Measurements from ENCODE around the gene TRAF2. TPM values are rescaled to one million over a fixed set of nuclear protein-coding genes. Genes with fewer than 3 reads are reported as not detected.

The TRAF2 gene
- total RNA-seq, 3 donors from 2014 or later = 3.4 to 8.9 (median 8.5) TPM

- Histone ChIP-seq H3K9me3 (no peaks in the 10 kb centered on the region), H3K36me3 (peaks cover 6% of the 10 kb centered on the region), H3K27me3 (no peaks in the 10 kb centered on the region), H3K4me3 (no peak overlapping the region), H3K4me1 (peaks cover 8 to 17% of the 10 kb centered on the region in 2 donors), H3K27ac (no peak overlapping the region)
- no peak for DNase-seq (ENCODE audit: low spot score in 2 of 2)
- intact Hi-C loops (cut with DNase I; ENCODE audit: low total_unique reads) = no loop called here
- no peak for TF ChIP-seq POLR2A (IDR thresholded peaks at IDR 0.05)
- no peak for TF ChIP-seq POLR2AphosphoS5 (IDR thresholded peaks at IDR 0.05)
- no peak for TF ChIP-seq CTCF (IDR thresholded peaks at IDR 0.05)
These were observed 60.1 kb downstream of the TRAF2 start for GRCh38 chr9:136946228-136947027.

GRCh38 chr9:136947028-136947891 is 60.9 kb downstream of the TRAF2 start:
- no peak for TF ChIP-seq POLR2AphosphoS5 (IDR thresholded peaks at IDR 0.05)
- no peak overlapping the region for H3K4me3 ChIP-seq
- peaks cover 8 to 17% of the 10 kb centered on the region in 2 donors for H3K4me1 ChIP-seq
- no peaks in the 10 kb centered on the region for H3K36me3 ChIP-seq
- intact Hi-C loops (cut with DNase I; ENCODE audit: low total_unique reads) = no loop called here
- H3K27me3 ChIP-seq = no peaks in the 10 kb centered on the region
- no peak for DNase-seq (ENCODE audit: low spot score in 2 of 2)
- H3K27ac ChIP-seq = no peak overlapping the region
- H3K9me3 ChIP-seq = no peaks in the 10 kb centered on the region

GRCh38 chr9:136947955-136948510 is 61.7 kb downstream of the TRAF2 start:
- intact Hi-C loops (cut with DNase I; ENCODE audit: low total_unique reads) = no loop called here
- TF ChIP-seq CTCF (IDR thresholded peaks at IDR 0.05) = peak in 1 of 3 donors; percentile 21
- TF ChIP-seq POLR2AphosphoS5 (IDR thresholded peaks at IDR 0.05) = no peak
- TF ChIP-seq POLR2A (IDR thresholded peaks at IDR 0.05) = no peak
- Histone ChIP-seq H3K9me3 (no peaks in the 10 kb centered on the region), H3K27me3 (no peaks in the 10 kb centered on the region), H3K4me3 (no peak overlapping the region), H3K36me3 (no peaks in the 10 kb centered on the region), H3K27ac (no peak overlapping the region), H3K4me1 (peaks cover 7 to 14% of the 10 kb centered on the region in 2 donors)
- no peak for DNase-seq (ENCODE audit: low spot score in 2 of 2)

- DNase-seq (ENCODE audit: low spot score in 2 of 2) = no peak
- Histone ChIP-seq H3K27ac (peak overlapping the region; percentile 86 to 88), H3K36me3 (no peaks in the 10 kb centered on the region), H3K4me3 (peak overlapping the region; percentile 60 to 77 (median 70)), H3K4me1 (peaks cover 0 to 7% of the 10 kb centered on the region in 2 donors), H3K27me3 (no peaks in the 10 kb centered on the region), H3K9me3 (no peaks in the 10 kb centered on the region)
- TF ChIP-seq POLR2A (IDR thresholded peaks at IDR 0.05) (no peak), CTCF (IDR thresholded peaks at IDR 0.05) (no peak), POLR2AphosphoS5 (IDR thresholded peaks at IDR 0.05) (no peak)
- intact Hi-C loops (cut with DNase I; ENCODE audit: low total_unique reads) = no loop called here
These were observed 63.0 kb downstream of the TRAF2 start for GRCh38 chr9:136949239-136949816.
